ENCODE measurements around the gene DOCK1.

DOCK1 gene

DNA sequence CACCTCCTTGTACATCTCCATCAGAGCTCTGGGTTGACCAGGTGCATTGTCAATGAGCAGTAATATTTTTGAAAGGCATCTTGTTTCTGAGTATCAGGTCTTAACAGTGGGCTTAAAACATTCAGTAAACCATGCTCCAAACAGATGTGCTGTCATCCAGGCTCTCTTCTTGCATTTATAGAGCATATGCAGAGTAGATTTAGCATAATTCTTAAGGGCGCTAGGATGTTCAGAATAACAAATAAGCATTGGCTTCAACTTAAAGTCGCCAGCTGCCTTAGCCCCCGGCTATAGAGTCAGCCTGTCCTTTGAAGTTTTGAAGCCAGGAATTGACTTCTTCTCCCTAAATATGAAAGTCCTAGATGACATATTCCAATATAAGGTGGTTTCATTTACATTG, 421.7 kb downstream of the DOCK1 start:
- DNase-seq: no peak

DNA sequence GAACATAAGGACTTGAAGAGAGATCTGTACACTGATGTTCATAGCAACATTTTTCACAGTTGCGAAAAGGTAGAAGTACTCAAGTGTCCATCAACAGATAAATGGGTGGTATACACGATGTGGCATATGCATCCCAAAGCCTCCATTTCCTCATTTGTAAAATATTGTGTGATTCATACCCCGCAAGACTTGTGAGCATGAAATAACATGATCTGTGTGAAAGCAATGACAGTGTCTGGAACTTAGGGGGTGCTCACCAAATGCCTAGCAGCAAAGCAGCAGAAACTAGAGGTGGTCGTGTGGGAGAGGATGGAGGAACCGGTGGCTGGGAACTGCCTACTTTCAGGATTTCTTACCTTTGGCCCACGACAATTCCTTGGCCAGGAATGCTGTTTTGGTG, 426.5 kb downstream of the DOCK1 start:
- DNase-seq: no peak

DNA sequence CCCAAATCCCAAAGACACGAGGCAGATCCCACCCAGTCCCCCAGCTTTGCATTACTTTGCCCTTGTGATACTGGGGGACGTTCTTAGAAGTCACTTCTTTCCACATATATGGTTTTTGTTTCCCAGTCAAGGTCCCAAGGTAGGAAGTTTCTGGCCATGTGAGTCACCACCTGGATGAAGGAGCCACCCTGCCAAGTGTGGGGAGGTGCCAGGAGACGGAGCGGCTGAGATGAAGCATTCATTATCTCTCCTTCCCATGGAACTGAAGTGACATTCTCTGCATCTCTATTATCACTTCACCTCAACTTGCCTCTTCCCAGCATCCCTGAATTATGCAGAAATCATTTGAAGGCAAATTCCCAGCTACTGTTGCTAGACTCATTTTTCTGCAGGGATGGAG, 427.4 kb downstream of the DOCK1 start:
- DNase-seq: no peak

DNA sequence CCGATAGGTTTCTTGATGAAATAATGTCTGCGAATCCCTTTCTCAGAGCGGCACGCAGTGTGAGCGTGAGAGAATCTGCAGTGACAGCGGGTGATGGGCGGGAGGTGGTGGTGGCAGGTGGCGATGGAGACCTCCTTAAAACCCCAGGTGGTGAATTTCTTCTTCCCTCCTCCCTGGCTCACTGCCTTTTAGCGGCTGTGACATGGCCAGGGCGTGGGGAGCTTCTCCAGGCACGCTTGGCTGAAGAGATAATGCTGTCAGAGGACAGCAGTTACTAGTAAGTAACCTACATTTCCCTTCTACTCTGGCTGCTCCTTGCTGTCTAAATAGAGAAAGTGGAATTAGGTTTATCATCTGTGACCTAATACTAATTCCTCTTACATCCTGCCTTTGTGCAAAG, 432.6 kb downstream of the DOCK1 start:
- no peak for DNase-seq

DNA sequence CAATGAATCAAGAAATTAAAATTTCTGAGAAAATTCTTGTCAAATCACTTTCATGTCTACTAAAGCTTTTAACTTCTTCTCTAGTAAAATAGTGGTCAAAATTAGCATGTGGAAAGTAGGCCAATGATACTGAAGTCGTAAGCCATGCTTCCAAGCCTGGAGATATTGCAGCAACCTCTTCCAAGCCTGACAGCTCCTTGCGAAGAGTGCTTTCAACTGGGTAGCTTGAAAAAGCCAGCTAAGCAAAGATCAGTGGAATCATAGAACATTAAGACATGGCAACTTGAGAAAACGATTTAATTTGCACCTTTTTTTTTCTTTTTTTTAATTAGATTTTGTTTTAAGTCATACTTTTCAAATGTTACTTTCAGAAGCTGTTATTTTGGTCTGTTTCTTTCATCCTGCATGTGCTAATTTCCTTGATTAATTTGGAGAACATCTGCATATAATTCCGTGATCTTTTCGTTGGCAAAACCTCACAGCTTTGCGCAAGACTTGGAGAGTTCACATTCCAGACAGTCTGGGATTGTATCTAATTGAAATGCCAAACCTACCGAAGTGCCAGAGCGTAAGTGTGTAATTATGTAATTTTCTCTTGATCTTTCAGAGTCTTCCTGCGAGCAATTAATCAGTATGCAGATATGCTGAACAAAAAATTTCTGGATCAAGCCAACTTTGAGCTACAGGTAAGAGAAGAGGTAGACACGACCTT, 433.3 kb downstream of the DOCK1 start:
- DNase-seq: no peak

DNA sequence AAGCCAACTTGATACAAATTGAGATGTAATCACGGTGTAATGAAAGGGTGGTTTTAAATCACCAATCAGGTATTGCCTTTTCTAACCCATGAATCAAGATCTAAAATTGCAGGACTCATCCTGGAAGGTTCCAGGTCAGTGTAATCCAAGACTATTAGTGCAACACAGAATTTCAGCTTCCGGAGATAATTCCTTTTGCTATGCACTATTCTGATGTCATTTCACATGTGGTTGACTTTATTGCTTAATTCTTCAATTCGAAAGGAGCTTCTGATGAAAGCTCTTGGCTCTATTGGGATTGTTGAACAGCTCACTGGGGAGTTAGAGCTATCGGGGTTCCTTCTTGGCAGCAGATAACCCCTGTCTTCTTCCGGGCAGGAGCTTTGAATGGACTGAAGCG, 438.6 kb downstream of the DOCK1 start:
- DNase-seq: no peak

DNA sequence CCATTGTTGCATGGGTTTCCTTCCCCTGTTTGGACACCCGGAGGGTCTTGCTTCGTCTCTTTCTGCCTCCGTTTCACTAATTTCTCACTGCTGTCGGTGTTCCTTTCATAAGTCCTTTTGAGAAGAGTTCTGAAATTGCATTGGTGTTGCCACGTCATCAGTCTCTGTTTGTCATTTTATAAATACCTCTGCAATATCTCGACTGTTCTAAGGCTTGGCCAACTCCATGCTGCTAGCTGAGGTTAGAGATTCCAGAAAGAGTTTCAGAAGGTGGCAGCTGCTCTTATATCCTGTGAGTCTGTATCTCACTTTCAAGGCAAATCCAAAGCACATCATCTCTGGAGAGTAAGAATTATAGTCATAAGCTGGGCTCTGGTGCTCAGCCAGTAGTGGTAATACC, 439.1 kb downstream of the DOCK1 start:
- DNase-seq: no peak

DNA sequence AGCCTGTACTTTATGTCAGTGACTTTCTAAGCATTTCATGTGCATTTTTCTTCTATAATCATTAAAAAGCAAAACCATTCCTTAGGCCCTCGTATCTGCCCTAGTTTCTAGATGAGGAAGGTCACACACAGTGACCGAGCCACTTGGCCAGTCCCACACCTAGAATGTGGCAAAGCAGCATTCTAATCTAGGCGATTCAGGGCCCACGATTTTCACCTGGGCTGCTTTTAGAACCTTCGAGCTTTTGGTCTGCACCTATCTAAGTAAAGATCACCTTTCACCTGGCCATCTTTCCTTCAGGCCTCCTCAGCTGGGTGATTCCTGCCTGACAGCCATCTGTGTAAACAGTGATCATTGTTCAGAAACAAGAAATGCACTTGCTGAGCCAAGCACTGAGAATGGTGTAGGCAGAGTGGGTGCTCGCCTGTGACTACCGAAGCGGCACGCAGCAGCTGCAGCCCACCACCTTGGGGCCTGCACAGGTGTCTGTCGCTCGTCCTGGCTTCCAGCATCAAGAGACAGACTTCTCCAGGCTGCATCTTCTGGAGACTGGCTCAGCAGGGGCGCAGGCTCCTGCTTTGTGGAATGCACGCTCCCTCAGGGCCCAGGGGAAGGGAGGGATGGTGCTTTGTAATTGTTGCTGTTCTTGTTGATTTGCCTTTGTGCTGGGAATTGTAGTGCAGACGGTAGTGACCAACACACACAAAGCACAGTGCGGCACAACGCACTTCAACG, 440.2 kb downstream of the DOCK1 start:
- no peak for DNase-seq

DNA sequence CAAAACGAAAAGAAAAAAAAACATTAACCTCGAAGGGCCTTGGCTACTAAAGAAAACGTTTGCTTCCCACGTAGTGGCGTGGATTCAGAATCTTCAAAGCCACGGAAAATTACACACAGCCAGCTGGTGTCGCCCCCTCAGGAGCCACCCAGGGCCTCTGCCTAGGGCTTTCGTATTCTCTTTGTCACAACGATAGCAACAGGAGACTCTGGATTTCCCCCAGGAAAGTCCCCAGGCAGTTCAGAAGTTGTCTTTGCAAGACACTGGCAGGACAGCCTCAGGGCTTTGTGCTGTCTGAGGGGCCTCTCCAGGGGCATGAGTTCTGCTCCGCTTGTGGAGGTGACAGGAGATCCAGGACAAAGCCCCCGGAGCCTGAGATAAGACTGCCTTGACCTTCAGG, 441.4 kb downstream of the DOCK1 start:
- no peak for DNase-seq

DNA sequence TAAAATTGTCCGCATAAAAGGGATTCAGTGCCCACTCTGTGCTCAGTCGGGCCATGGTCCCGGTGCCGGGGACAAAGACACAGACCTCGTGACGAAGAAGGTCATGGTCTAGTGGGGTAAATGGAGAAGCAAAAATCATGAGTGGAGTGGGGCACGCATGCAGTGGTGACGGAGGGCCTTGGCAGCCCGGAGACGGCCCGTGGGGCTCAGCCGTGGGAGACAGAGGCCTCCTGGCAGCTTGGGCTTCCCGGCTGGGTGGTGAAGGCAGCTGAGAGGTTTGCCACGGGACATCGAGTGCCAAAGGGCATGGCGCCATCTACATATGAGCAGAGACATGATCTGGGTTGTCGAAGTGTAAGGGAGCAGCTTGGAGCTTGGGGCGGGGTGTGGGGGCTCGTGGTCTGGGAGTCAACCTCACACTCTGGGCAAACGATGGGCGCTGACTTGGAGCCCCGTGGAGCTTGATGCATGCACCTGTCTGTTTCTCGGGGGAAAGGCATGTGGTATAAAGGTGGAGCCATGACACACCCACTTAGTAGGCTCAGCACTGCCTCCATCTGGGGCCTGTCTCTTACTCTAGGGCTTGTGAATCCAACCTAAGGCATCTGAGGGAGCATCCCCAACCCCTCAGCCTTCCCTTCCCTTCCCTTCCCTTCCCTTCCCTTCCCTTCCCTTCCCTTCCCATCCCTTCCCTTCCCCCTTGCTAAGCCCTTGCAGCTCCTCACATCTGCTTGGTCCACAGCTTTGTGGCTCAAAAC, 442.2 kb downstream of the DOCK1 start:
- no peak for DNase-seq

DNA sequence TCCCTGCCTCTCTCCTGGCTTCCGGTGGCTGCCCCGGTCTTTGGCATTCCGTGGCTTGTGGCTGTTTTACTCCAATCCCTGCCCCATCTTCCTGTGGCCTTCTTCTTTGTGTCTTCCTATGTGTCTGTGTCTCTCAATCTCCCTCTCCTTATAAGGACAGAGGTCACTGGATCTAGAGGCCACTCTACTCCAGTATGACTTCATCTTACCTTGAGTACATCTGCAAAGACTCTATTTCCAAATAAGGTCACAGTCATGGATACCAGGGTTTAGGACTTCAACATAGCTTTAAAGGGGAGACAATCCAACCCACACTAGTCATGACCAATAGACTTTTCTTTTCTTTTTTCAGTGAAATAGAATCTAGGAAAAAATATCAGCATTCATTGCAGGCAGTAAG, 444.5 kb downstream of the DOCK1 start:
- DNase-seq: no peak

DNA sequence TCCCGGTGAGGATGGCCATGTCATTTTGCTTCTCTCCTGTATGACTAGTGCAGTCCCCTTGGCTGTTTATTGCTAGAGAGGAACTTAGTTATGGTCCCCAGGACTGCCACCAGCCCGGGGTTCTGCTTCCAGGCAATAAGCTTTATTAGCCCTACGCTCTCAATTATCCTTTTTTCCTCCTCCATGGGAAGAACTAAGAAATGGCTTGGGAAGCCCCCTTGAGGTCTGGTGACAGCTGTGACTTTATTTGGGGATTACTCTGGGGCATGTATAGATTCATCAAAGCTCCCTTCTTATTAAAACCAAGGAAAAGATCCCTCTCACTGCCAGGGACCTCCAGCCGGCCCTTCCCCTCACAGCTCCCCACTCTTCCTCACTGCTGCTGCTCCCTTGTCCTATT, 446.3 kb downstream of the DOCK1 start:
- DNase-seq: no peak

DNA sequence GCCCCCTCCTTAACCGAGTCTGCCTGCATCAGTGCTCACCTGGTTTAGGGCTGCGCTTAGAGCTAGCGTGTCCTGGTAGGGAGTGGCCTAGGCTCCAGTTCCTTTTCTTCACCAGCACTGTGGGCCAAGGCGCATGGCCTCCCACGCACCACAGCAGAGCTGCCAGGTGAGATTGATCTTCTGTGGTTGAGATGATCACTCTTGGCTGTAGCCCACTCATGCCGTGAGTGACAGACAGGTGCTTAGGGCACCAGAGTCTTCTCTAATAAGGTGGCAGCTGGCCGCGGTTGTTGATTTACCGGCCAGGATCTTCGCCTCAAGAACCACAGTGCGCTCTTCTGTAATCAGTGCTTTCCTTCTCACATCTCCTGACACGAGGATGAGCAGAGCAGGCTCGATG, 448.3 kb downstream of the DOCK1 start:
- no peak for DNase-seq

DNA sequence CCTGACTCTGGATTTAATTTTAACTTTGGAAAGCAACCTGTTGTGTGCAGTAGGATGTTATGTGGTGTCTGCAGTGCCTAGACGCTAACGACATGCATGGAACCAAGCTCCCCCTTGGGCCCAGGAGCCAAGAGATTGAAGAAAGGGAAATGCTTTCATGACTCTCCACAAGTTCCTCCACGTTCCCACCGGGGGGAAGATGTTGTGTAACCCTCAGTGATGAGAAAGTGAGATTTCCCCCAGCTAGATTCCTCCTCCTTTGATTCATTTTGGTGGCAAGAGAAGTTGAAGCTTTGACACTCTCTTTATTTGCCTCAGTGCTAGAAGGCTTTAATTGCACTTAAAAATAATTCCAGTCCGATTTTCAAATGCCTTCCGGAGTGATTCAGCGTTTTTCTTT, 449.0 kb downstream of the DOCK1 start:
- no peak for DNase-seq

DNA sequence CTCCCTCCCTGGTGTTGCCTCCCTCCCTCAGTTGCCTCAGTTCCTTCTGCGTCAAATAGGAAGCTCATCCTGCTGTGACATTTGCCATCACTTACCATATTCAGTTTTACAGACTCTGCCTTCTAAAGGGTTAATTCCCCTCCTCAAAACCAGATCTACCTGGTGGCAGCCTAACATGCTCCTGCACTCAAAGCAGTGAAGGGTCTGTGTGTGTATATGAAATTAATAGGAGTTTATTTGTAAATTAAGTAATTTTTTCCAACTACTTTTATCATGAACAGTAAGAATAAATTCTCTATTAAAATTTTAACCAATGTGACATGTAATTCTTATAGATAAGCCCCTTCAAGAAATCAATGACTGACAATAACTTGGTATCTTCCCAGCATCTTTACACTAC, 449.8 kb downstream of the DOCK1 start:
- no peak for DNase-seq

DNA sequence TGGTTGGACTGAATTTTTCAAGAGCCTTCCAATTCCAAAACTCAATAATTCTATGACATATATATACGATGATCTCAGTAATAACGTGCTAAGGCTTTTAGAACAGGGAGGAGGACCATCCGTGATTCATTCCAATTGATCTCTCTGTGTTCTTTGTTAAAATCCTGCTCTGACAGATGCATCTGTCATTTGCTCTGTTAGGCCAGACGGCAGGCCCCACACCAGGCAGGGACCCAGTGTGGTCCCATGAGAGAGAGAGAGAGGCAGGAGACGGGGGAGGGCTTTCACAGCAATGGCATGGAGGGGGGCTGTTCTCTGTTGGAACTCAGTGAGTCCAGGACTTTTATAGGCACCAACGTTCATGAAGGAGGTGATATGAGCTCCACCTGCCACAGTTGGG, 451.1 kb downstream of the DOCK1 start:
- DNase-seq: no peak

DNA sequence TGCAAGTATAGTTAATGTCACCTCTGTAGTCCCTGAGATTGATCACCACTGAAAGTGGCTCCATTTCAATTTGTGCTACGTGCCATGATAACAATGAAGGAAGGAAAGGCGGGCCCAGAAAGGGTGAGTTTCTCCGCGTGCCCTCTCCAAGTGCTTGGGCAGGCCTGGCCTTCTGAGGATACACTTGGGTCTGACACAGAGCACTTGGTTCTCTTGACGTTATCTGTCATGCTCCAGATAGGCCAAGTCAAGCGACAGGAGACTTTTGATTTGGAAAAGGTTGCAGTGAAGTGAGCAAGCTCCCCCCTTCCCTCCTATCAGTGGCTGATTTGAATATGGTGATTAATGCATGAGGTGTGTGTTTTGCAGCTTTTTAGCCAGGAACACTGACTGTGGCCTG, 452.0 kb downstream of the DOCK1 start:
- no peak for DNase-seq

DNA sequence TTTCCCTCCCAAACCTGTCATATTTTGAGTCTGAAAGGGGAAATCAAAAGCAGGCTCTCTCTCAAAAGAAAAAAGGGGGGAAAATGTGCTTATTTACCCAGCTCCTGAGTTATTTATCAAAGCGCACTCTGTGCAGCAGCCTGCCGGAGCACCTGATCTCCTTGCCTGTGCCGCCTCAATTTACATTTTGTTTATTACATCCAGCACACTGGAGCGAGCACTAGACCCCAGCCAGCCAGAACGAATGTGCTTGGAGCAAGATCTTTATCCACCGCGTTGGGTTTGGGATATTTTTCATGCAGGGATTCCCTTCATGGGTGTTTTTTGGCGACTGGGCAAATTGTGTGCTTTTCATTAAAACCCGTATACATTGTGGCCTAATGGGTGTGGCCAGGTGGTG, 453.1 kb downstream of the DOCK1 start:
- DNase-seq: no peak

DNA sequence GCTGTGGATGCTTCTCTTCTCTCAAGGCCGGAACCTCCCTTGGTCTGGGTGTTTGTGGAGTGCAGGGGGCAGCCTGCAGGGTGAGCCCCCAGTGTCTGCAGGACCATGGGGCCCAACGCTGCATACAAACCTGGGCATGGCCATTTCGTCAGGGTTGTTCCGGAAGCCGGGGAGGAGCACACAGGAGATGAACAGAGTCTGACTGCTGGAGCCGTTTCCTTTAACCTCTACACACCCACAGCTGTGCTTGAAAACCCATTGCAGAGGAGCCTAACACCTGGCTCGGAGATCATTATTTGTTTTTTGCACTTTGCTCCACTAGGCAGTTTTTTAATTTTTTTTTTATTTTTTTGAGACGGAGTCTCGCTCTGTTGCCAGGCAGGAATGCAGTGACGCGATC, 458.8 kb downstream of the DOCK1 start:
- DNase-seq: no peak

DNA sequence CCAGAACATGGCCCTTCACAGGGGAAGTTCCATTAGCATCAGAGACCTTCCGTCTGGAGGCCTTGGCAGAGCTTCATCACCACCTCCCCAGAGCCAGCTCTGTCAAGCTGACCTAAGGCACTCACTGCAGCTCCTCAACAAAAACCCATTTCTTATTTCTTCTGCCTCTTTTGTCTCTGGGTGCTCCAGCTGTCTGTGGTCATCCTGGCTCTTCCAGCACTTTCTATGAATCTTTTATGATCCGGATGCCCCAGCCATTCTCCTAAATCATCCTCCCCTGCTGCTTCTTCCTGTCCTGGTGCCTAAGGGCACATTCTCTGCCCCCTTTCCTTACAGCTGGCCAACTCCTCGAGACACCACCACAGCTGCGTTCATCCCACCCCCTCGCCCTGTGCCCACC, 462.9 kb downstream of the DOCK1 start:
- no peak for DNase-seq

DNA sequence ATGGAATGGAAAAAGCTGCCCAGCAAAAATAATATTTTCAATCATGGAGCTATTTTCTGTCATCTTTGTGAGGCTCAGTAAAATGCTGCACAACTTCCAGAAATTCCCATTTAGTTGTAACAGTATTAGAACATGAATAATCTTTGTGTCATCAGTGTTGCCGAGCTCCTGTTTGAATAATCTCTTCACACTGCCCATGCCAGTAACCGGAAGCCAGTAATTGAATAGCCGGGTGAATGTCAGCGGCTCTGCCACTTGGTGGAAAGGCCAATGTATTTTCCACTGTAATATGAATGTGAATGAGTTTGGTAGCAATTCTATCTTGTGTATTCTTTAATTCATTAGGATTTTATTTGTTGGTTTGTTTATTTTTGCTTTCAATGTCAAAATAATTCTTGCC, 463.7 kb downstream of the DOCK1 start:
- DNase-seq: no peak

DNA sequence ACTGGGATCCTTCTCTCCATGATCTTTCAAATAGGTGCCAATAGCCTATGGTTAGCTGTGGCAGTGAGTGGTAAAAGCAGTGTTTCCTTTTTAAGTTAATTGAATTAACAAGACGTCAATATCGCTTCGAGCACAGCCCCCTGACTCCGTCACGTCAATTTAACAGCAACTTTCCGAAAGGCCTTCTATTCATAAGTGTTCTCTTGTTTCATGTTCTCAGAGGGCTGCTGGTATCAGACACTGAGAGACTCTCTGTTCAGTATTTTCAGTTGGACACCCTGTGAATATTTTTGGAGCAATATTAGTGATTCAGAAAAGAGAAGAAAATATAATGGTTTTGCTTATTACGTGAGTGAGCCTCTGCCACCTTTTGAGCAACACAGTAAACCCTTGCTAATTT, 465.4 kb downstream of the DOCK1 start:
- no peak for DNase-seq

DNA sequence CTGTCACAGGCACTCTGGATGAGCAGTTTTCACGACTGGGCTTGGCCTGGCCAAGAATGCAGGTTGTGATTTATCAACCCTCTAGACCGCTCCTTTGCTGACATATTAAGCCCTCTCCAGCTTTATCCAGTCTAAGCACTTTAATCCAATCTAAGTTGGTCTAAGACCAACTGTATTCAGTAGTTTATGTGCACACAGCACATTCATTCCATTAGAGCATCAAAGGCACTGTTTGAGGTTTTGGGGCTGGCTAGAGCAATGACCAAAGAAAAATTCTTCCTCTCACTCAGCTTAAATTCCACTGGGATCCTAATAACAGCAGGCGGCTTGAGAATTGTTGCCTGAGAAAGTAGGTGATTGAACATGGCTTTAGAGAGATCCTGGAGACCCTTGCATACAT, 467.1 kb downstream of the DOCK1 start:
- no peak for DNase-seq

DNA sequence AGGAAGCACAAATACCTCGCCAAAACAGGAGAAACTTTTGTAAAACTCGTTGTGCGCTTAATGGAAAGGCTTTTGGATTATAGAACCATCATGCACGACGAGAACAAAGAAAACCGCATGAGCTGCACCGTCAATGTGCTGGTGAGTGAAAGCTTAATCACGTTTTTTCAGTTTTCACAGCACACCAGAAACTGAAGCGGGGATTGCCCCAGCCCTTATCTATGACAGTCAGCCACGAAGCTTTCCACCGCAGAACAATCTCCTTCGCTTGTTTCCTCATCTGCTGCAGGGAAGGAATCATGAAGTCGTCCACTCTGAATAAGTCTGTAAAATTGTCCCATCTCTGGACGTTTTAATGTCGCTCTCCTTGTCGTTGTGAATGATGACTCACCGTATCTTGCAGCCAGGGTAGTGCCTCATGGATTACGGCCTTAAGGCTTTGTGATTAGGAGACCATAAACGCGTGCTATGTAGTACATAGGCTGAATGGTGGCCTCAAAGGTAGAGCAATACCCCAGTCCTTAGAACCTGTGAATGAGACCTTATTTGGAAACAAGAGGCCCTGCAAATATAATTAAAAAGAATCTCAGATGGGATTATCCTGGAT, 468.9 kb downstream of the DOCK1 start:
- DNase-seq: no peak
